ENCODE results near the gene AR.
A peak's percentile ranks its signal among the peaks of the same experiment; 100 is the strongest.

DNA sequence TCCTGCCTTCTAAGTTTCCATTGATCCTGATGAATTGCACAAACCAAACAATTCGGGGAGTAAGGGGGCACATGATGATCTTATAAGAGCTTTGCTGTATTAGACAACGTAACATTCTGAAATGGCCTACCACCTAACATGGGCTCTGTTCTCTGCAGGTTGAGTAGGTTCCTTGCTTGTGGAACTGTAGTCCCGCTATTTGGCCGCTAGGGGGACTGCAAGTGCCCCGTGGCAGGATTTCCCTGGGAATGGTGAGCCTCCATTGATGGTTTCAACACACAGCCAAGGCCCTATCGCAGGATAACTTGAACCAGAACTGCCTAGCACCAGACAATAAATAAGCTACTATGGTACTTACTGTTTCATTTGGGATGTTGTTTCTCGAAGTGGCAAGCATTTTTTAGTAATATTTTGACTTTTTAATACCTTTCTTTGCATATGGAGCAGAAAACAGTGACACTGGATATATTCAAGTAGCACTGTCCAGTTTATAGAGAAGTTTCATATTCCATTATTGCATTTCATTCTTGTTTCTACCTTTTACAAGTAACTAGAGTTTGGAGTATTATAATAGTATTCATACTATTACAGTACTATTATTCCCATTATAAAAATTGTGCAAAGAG lies 11.9 kb downstream of the AR start:
- no peak for TF ChIP-seq EP300 (IDR thresholded peaks at IDR 0.05)
- TF ChIP-seq, protein P1, sequence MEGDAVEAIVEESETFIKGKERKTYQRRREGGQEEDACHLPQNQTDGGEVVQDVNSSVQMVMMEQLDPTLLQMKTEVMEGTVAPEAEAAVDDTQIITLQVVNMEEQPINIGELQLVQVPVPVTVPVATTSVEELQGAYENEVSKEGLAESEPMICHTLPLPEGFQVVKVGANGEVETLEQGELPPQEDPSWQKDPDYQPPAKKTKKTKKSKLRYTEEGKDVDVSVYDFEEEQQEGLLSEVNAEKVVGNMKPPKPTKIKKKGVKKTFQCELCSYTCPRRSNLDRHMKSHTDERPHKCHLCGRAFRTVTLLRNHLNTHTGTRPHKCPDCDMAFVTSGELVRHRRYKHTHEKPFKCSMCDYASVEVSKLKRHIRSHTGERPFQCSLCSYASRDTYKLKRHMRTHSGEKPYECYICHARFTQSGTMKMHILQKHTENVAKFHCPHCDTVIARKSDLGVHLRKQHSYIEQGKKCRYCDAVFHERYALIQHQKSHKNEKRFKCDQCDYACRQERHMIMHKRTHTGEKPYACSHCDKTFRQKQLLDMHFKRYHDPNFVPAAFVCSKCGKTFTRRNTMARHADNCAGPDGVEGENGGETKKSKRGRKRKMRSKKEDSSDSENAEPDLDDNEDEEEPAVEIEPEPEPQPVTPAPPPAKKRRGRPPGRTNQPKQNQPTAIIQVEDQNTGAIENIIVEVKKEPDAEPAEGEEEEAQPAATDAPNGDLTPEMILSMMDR (IDR thresholded peaks at IDR 0.05): peak; percentile 41 to 56 (median 44)
- TF ChIP-seq POLR2A (IDR thresholded peaks at IDR 0.05; ENCODE audit: low read depth): no peak
- TF ChIP-seq POLR2AphosphoS5 (IDR thresholded peaks at IDR 0.05): no peak

Data from esophagus muscularis mucosa (tissue), 4 donors.